ENCODE results near the gene TRPT1.
A peak's percentile ranks its signal among the peaks of the same experiment; 100 is the strongest.

TRPT1 gene

DNA sequence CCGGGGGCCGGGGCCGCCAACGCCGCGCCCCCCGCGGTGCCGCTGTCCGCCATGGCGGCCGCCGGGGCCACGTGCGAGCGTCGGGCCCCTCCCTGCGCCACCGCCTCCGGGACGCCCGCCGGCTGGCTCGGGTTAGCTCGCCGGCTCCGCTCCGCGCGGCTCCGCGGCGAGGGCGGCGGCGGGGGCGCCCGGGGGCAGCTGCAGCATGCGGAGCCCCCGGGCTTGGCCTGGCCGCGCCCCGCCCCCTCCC lies 20.6 kb upstream of the TRPT1 start:
- TF ChIP-seq YY1 (IDR thresholded peaks at IDR 0.05; ENCODE audit: low read depth), result peak; percentile 72
- TF ChIP-seq, protein P1, sequence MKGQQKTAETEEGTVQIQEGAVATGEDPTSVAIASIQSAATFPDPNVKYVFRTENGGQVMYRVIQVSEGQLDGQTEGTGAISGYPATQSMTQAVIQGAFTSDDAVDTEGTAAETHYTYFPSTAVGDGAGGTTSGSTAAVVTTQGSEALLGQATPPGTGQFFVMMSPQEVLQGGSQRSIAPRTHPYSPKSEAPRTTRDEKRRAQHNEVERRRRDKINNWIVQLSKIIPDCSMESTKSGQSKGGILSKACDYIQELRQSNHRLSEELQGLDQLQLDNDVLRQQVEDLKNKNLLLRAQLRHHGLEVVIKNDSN (IDR thresholded peaks at IDR 0.05), result peak; percentile 38; the same call in 1 of the 2 replicates
- TF ChIP-seq, protein P2, sequence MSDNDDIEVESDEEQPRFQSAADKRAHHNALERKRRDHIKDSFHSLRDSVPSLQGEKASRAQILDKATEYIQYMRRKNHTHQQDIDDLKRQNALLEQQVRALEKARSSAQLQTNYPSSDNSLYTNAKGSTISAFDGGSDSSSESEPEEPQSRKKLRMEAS (IDR thresholded peaks at IDR 0.05), result peak; percentile 21; the same call in 1 of the 2 replicates

DNA sequence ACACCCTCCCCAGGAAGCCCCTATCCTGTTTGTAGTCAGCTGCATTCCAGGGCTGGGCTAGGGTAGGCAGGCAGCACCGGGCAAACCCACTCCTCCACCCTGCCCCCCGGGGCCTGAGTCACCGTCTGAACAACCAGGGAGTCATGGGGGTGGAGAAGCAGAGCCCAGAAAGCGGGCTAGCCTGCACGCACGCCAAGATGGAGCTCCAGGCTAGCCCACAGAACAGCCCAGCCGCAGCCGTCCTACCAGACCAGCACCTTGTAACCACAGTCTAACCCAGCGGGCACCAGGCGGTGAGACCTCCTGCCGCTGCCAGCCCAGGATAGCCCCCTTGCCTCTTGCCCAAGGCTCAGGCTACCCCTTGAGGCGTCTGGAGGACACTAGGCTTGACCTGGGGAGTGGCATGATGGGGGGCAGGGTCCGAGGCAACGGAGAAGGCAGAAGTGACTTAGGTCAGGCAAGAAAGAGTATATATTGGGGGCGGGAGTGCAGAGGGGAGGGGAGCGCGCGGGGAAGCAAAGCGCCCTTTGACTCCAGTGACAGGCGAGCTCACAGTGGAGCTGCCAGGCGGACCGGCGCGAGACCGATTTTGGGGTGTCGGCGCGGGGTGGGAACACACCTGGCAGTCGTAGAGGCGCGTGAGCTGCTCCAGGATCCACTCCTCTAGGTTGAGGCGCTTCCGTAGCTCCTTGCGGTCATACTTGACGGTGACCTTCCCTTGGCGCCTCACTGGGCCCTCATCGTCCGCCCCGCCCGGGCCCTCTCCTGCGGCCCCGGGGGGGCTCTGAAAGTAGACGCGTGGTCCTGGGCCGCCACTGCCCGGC lies 20.0 kb upstream of the TRPT1 start:
- TF ChIP-seq TAF1 (IDR thresholded peaks at IDR 0.05; ENCODE audit: low read depth), result peak; percentile 29
- TF ChIP-seq ZBTB7A (IDR thresholded peaks at IDR 0.05; ENCODE audit: low read depth), result peak; percentile 68; the same call in 1 of the 2 replicates
- no peak for TF ChIP-seq EGR1 (IDR thresholded peaks at IDR 0.05)
- peak; percentile 33; the same call in 1 of the 2 replicates for TF ChIP-seq YY1 (IDR thresholded peaks at IDR 0.05; ENCODE audit: low read depth)
- TF ChIP-seq TEAD4 (IDR thresholded peaks at IDR 0.05), result peak; percentile 52; the same call in 1 of the 2 replicates

DNA sequence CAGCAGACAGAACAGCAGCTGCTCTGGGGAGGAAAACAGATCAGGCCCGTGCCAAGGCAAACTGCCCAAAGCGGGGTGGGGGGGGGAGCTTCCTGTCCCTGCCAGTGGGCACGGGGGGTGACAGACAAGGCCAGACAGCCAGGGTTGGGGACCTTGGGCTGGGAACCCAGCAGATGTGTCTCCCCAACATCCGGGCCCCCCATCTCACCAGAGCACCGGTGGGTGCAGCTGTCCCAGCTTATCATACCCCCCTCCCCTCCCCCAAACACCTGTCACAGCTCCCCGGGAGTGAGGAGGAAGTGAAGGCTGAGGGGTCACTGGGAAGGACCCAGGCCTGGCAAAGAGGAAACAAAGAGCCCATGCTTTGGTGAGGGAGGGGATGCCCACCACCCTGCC lies 19.4 kb upstream of the TRPT1 start:
- TF ChIP-seq TEAD4 (IDR thresholded peaks at IDR 0.05) (no peak), EGR1 (IDR thresholded peaks at IDR 0.05) (no peak), TCF12 (IDR thresholded peaks at IDR 0.05; ENCODE audit: low read depth) (no peak), RAD21 (IDR thresholded peaks at IDR 0.05; ENCODE audit: low read depth) (no peak), CEBPB (IDR thresholded peaks at IDR 0.05) (no peak), NFIC (IDR thresholded peaks at IDR 0.05) (no peak), CREB1 (IDR thresholded peaks at IDR 0.05; ENCODE audit: low read depth) (no peak), YY1 (IDR thresholded peaks at IDR 0.05; ENCODE audit: low read depth) (no peak), FOXM1 (IDR thresholded peaks at IDR 0.05; ENCODE audit: borderline replicate concordance, low read depth) (no peak)
- TF ChIP-seq, protein P3, sequence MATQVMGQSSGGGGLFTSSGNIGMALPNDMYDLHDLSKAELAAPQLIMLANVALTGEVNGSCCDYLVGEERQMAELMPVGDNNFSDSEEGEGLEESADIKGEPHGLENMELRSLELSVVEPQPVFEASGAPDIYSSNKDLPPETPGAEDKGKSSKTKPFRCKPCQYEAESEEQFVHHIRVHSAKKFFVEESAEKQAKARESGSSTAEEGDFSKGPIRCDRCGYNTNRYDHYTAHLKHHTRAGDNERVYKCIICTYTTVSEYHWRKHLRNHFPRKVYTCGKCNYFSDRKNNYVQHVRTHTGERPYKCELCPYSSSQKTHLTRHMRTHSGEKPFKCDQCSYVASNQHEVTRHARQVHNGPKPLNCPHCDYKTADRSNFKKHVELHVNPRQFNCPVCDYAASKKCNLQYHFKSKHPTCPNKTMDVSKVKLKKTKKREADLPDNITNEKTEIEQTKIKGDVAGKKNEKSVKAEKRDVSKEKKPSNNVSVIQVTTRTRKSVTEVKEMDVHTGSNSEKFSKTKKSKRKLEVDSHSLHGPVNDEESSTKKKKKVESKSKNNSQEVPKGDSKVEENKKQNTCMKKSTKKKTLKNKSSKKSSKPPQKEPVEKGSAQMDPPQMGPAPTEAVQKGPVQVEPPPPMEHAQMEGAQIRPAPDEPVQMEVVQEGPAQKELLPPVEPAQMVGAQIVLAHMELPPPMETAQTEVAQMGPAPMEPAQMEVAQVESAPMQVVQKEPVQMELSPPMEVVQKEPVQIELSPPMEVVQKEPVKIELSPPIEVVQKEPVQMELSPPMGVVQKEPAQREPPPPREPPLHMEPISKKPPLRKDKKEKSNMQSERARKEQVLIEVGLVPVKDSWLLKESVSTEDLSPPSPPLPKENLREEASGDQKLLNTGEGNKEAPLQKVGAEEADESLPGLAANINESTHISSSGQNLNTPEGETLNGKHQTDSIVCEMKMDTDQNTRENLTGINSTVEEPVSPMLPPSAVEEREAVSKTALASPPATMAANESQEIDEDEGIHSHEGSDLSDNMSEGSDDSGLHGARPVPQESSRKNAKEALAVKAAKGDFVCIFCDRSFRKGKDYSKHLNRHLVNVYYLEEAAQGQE (IDR thresholded peaks at IDR 0.05; ENCODE audit: low read depth), result no peak
- TF ChIP-seq, protein P1 (IDR thresholded peaks at IDR 0.05), result no peak
- TF ChIP-seq, protein P2 (IDR thresholded peaks at IDR 0.05), result no peak

DNA sequence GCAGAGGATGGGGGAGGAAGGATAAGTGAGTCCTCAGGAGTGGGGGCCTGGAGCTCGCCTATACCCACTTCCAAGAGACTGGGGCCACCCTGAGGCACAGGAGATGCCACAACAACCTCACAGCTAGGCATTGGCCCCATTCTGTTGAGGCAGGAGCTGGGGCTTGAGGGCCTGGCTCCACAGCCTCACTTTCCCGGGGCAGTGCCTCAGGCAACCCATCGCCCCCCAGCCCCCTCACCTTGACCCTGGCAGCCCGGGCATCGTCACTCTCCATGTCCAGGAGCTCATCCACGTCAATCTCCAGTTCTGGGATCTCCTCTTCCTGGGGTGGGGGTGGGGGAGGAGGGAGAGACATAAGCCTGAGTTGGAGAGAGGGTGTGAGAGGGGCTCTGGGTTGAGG lies 19.0 kb upstream of the TRPT1 start:
- no peak for TF ChIP-seq TAF1 (IDR thresholded peaks at IDR 0.05; ENCODE audit: low read depth)
- no peak for TF ChIP-seq TCF12 (IDR thresholded peaks at IDR 0.05; ENCODE audit: low read depth)
- TF ChIP-seq ZBTB7A (IDR thresholded peaks at IDR 0.05; ENCODE audit: low read depth), result no peak
- TF ChIP-seq, protein P2 (IDR thresholded peaks at IDR 0.05), result no peak
- no peak for TF ChIP-seq FOXM1 (IDR thresholded peaks at IDR 0.05; ENCODE audit: borderline replicate concordance, low read depth)
- TF ChIP-seq, protein P3 (IDR thresholded peaks at IDR 0.05; ENCODE audit: low read depth), result no peak
- no peak for TF ChIP-seq CREB1 (IDR thresholded peaks at IDR 0.05; ENCODE audit: low read depth)
- TF ChIP-seq CEBPB (IDR thresholded peaks at IDR 0.05), result no peak
- TF ChIP-seq EP300 (IDR thresholded peaks at IDR 0.05; ENCODE audit: borderline replicate concordance), result no peak
- TF ChIP-seq YY1 (IDR thresholded peaks at IDR 0.05; ENCODE audit: low read depth), result no peak
- TF ChIP-seq, protein P1 (IDR thresholded peaks at IDR 0.05), result no peak
- no peak for TF ChIP-seq RAD21 (IDR thresholded peaks at IDR 0.05; ENCODE audit: low read depth)
- no peak for TF ChIP-seq EGR1 (IDR thresholded peaks at IDR 0.05)
- no peak for TF ChIP-seq NFIC (IDR thresholded peaks at IDR 0.05)
- no peak for TF ChIP-seq TEAD4 (IDR thresholded peaks at IDR 0.05)

DNA sequence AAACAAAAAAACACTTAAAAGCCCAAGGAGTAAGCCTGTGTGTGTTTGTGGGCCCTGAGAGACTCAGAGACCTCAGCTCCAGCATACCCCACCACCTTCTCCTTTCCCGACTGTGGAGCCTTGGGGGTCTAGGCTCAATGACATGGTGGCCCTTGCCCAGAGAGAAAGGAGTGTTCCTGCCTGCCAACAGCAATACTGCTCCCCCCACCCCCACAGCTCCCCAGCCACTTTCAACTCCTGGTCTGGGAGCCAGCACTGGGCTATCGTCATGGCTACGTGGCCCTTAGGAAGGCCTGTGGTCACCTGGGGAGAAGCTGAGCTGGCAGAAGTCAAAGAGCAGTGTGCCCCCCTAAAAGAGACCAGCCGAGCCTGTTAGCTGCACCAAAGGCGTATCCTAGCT lies 18.1 kb upstream of the TRPT1 start:
- TF ChIP-seq, protein P2 (IDR thresholded peaks at IDR 0.05), result no peak
- TF ChIP-seq EGR1 (IDR thresholded peaks at IDR 0.05) (no peak), TEAD4 (IDR thresholded peaks at IDR 0.05) (no peak), ZBTB7A (IDR thresholded peaks at IDR 0.05; ENCODE audit: low read depth) (no peak), YY1 (IDR thresholded peaks at IDR 0.05; ENCODE audit: low read depth) (no peak), TAF1 (IDR thresholded peaks at IDR 0.05; ENCODE audit: low read depth) (no peak), EP300 (IDR thresholded peaks at IDR 0.05; ENCODE audit: borderline replicate concordance) (no peak)
- TF ChIP-seq, protein P3 (IDR thresholded peaks at IDR 0.05; ENCODE audit: low read depth), result no peak

Measured in Ishikawa (cell line).